Gastroesophageal sphincter (tissue), 4 donors: ENCODE results near the gene GNAQ. TPM values are rescaled to one million over a fixed set of nuclear protein-coding genes. Genes with fewer than 3 reads are reported as not detected.

ENCODE experiments used
- ATAC-seq: fragments of 150-250 bp; one replicate; pipeline ENCODE4 v1.9.1; 2016; ENCODE audit warnings: mild to moderate bottlenecking, moderate library complexity
- H3K27ac ChIP-seq, 4 donors: fragments of 200-600 bp; sonication (generic) in 3 of 4; 1 replicate in 3 of 4; 2 replicates in 1 of 4; pipeline ENCODE4 v1.5.1; 2016 to 2019
- H3K27me3 ChIP-seq: fragments of 200-600 bp; sonication (generic); one replicate; pipeline ENCODE4 v1.5.1; 2019
- H3K36me3 ChIP-seq, 2 donors: fragments of 200-600 bp; sonication (generic); one replicate each; pipeline ENCODE4 v1.5.1; 2019; ENCODE audit warnings: control low read depth in 1 of 2
- H3K4me1 ChIP-seq, 3 donors: fragments of 200-600 bp; sonication (generic); 1 replicate in 2 of 3; 2 replicates in 1 of 3; pipeline ENCODE4 v1.5.1; 2016 to 2019; ENCODE audit warnings: control low read depth in 2 of 3
- H3K4me3 ChIP-seq, 2 donors: fragments of 200-600 bp; sonication (generic); one replicate each; pipeline ENCODE4 v1.5.1; 2019; ENCODE audit warnings: mild to moderate bottlenecking in 1 of 2, moderate library complexity in 1 of 2
- H3K9me3 ChIP-seq, 3 donors: fragments of 200-600 bp; sonication (generic); one replicate each; pipeline ENCODE4 v1.5.1; 2017 to 2019; ENCODE audit warnings: control low read depth in 2 of 3
- CTCF ChIP-seq, 4 experiments: fragments of 200-600 bp in 2 of 4; fragments of 450-650 bp in 2 of 4; sonication (generic) in 1 of 4; IDR thresholded peaks; one replicate each; pipeline ENCODE4 v1.5.1; 2017 to 2019; ENCODE audit warnings: antibody characterized with exemption in 4 of 4, mild to moderate bottlenecking in 2 of 4, moderate library complexity in 2 of 4
- EP300 ChIP-seq: sonication (generic); formaldehyde crosslinking; IDR thresholded peaks from one replicate; pipeline ENCODE4 v1.6.1; 2017; ENCODE audit warnings: antibody characterized with exemption, mild to moderate bottlenecking
- POLR2A ChIP-seq, 2 donors: fragments of 450-650 bp; IDR thresholded peaks; one replicate each; pipeline ENCODE4 v1.6.1; 2017; ENCODE audit warnings: antibody characterized with exemption in 2 of 2, mild to moderate bottlenecking in 2 of 2, moderate library complexity in 1 of 2
- POLR2AphosphoS5 ChIP-seq: sonication (generic); formaldehyde crosslinking; IDR thresholded peaks from one replicate; pipeline ENCODE4 v1.6.1; 2017; ENCODE audit warnings: antibody characterized with exemption
- WGBS, 2 donors: methylation state at CpG; one replicate each; pipeline ENCODE4 v1.1.5; 2018; ENCODE audit warnings: low coverage in 1 of 2; 5-methylcytosine and 5-hydroxymethylcytosine counted together
- total RNA-seq, 4 donors: library from RNA; depleted of rRNA; stranded (reverse); fragments of >200 nt; gene quantifications; one replicate each; pipeline ENCODE4 v1.1.0, GENCODE V29; 2016

GNAQ gene
- total RNA-seq, 4 donors from 2014 or later, result 57.6 to 86.4 (median 70.8) TPM

GRCh38 chr9:77809552-77809951 lies 222.1 kb downstream of the GNAQ start:
- Histone ChIP-seq H3K9me3 (no peaks in the 10 kb centered on the region), H3K27ac (no peak overlapping the region), H3K36me3 (peaks cover 0 to 33% of the 10 kb centered on the region in 2 donors), H3K4me3 (no peak overlapping the region), H3K27me3 (no peaks in the 10 kb centered on the region), H3K4me1 (no peaks in the 10 kb centered on the region)
- no peak for ATAC-seq
- TF ChIP-seq EP300 (no peak), CTCF (IDR thresholded peaks at IDR 0.05) (no peak), POLR2A (IDR thresholded peaks at IDR 0.05) (no peak), POLR2AphosphoS5 (no peak)
- WGBS, 2 donors, result 100% methylated on average over 1 of the region's 1 CpG

- Histone ChIP-seq H3K9me3 (no peaks in the 10 kb centered on the region), H3K4me1 (no peaks in the 10 kb centered on the region), H3K27me3 (no peaks in the 10 kb centered on the region), H3K36me3 (peaks cover 0 to 26% of the 10 kb centered on the region in 2 donors), H3K4me3 (no peak overlapping the region), H3K27ac (no peak overlapping the region)
- TF ChIP-seq EP300 (no peak), POLR2A (IDR thresholded peaks at IDR 0.05) (no peak), CTCF (IDR thresholded peaks at IDR 0.05) (no peak), POLR2AphosphoS5 (no peak)
- no peak for ATAC-seq
- WGBS, 2 donors, result 78 to 86% methylated on average over 2 of the region's 2 CpGs
These were observed 222.9 kb downstream of the GNAQ start for GRCh38 chr9:77808751-77809081.

- no peaks in the 10 kb centered on the region for H3K27me3 ChIP-seq
These were observed 223.5 kb downstream of the GNAQ start for GRCh38 chr9:77807846-77808750.

GRCh38 chr9:77807281-77807683 lies 224.3 kb downstream of the GNAQ start:
- peak; percentile 84 for ATAC-seq
- Histone ChIP-seq H3K4me3 (no peak overlapping the region), H3K9me3 (no peaks in the 10 kb centered on the region), H3K27ac (no peak overlapping the region), H3K27me3 (no peaks in the 10 kb centered on the region), H3K4me1 (peaks cover 0 to 12% (median 0%) of the 10 kb centered on the region in 3 donors), H3K36me3 (peaks cover 0 to 17% of the 10 kb centered on the region in 2 donors)
- no peak for TF ChIP-seq POLR2A (IDR thresholded peaks at IDR 0.05)
- no peak for TF ChIP-seq EP300
- peak; percentile 67 for TF ChIP-seq POLR2AphosphoS5
- peak in 2 of 4 experiments; percentile 7 to 8 for TF ChIP-seq CTCF (IDR thresholded peaks at IDR 0.05)
- WGBS, 2 donors, result 47 to 63% methylated on average over 2 of the region's 2 CpGs

More at GRCh38 chr9:77807846-77808750, 223.5 kb downstream of the GNAQ start:
- Histone ChIP-seq H3K27ac (no peak overlapping the region), H3K4me3 (no peak overlapping the region), H3K36me3 (peaks cover 0 to 21% of the 10 kb centered on the region in 2 donors), H3K4me1 (peaks cover 0 to 5% (median 0%) of the 10 kb centered on the region in 3 donors), H3K9me3 (no peaks in the 10 kb centered on the region)
- ATAC-seq, result no peak
- WGBS, 2 donors, result 63 to 71% methylated on average over 6 of the region's 6 CpGs
- TF ChIP-seq POLR2AphosphoS5 (no peak), POLR2A (IDR thresholded peaks at IDR 0.05) (no peak), EP300 (no peak), CTCF (IDR thresholded peaks at IDR 0.05) (no peak)

GRCh38 chr9:77806741-77807140 lies 224.9 kb downstream of the GNAQ start:
- H3K27me3 ChIP-seq, result no peaks in the 10 kb centered on the region
- no peak overlapping the region for H3K4me3 ChIP-seq
- H3K36me3 ChIP-seq, result peaks cover 0 to 12% of the 10 kb centered on the region in 2 donors
- peaks cover 0 to 12% (median 0%) of the 10 kb centered on the region in 3 donors for H3K4me1 ChIP-seq
- 93 to 94% methylated on average over 5 of the region's 5 CpGs for WGBS, 2 donors
- H3K9me3 ChIP-seq, result no peaks in the 10 kb centered on the region
- ATAC-seq, result no peak
- no peak overlapping the region for H3K27ac ChIP-seq
- TF ChIP-seq CTCF (IDR thresholded peaks at IDR 0.05) (no peak), POLR2AphosphoS5 (no peak), POLR2A (IDR thresholded peaks at IDR 0.05) (no peak), EP300 (no peak)
